ENCODE results near the gene MAML1. TPM values are rescaled to one million over a fixed set of nuclear protein-coding genes. Genes with fewer than 3 reads are reported as not detected.

MAML1 gene
- total and polyA plus RNA-seq, 2 experiments from 2014 or later: 9.6 to 43.9 TPM

DNA sequence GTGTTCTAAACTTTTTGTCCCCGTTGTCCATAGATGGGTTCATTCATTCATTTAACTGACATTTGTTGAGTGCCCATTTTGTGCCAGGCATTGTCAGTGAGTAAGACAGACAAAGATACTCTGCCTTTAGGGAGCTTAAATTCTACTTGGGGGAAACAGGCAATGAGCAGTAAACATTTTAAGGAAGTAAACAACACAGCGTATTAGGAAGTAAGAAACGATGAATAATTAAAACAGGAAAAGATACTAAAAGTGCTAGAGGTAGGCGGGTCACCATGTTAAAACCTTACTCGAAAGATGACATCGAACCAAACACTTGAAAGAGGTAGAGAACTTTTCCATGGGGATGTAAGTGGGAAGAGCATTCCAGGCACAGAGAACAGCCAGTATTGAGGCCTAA is 5.5 kb upstream of the MAML1 start (continued):
- no peak for TF ChIP-seq ZNF331 (CRISPR knock-in tag; IDR thresholded peaks at IDR 0.05; ENCODE audit: low read depth)
- TF ChIP-seq, protein P1, sequence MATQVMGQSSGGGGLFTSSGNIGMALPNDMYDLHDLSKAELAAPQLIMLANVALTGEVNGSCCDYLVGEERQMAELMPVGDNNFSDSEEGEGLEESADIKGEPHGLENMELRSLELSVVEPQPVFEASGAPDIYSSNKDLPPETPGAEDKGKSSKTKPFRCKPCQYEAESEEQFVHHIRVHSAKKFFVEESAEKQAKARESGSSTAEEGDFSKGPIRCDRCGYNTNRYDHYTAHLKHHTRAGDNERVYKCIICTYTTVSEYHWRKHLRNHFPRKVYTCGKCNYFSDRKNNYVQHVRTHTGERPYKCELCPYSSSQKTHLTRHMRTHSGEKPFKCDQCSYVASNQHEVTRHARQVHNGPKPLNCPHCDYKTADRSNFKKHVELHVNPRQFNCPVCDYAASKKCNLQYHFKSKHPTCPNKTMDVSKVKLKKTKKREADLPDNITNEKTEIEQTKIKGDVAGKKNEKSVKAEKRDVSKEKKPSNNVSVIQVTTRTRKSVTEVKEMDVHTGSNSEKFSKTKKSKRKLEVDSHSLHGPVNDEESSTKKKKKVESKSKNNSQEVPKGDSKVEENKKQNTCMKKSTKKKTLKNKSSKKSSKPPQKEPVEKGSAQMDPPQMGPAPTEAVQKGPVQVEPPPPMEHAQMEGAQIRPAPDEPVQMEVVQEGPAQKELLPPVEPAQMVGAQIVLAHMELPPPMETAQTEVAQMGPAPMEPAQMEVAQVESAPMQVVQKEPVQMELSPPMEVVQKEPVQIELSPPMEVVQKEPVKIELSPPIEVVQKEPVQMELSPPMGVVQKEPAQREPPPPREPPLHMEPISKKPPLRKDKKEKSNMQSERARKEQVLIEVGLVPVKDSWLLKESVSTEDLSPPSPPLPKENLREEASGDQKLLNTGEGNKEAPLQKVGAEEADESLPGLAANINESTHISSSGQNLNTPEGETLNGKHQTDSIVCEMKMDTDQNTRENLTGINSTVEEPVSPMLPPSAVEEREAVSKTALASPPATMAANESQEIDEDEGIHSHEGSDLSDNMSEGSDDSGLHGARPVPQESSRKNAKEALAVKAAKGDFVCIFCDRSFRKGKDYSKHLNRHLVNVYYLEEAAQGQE (IDR thresholded peaks at IDR 0.05; ENCODE audit: unreplicated experiment): no peak

DNA sequence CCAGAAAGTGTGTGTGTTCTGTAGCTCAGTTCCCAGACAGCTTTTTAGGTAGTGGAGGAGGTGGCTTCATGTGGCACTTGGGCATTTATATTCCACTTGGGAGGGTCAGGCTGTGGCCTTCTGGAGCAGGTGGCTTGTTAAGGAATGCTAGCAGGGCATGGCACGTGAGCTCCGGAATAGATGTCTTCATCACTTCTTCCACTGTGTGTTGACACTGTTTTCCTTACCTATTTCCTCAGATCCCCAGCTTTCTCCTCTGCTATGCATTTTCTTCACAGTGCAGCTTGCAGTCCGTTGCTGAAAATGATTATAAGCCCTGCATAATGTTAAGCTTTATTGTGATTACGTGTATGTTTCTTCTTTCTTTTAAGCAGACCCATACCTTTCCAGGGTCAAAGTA is 3.3 kb upstream of the MAML1 start:
- Mint-ChIP-seq H3K36me3 (ENCODE audit: low read depth) (peaks cover 64% of the 10 kb centered on the region), H3K4me3 (no peak overlapping the region), H3K27ac (no peak overlapping the region), H3K4me1 (peaks cover 12% of the 10 kb centered on the region), H3K9me3 (no peaks in the 10 kb centered on the region), H3K27me3 (ENCODE audit: insufficient read depth, low read depth, poor library complexity) (peaks cover 13% of the 10 kb centered on the region)
- Histone ChIP-seq H3K27me3 (ENCODE audit: insufficient read depth) (no peaks in the 10 kb centered on the region), H3K4me1 (ENCODE audit: insufficient read depth) (peaks cover 5% of the 10 kb centered on the region; the same call in 1 of the 2 replicates), H3K36me3 (ENCODE audit: insufficient read depth) (peaks cover 51% of the 10 kb centered on the region), H3F3A (replicated peaks; ENCODE audit: low read depth) (peaks cover 46% of the 10 kb centered on the region), H3K4me2 (no peak overlapping the region), H3K79me2 (replicated peaks; ENCODE audit: insufficient read depth) (peaks cover 10% of the 10 kb centered on the region), H3K27ac (ENCODE audit: low read depth) (peak overlapping the region; percentile 15; the same call in 1 of the 2 replicates), H3K9me2 (ENCODE audit: insufficient read depth) (no peaks in the 10 kb centered on the region), H2AFZ (no peak overlapping the region), H3K4me3 (no peak overlapping the region), H4K20me1 (replicated peaks; ENCODE audit: insufficient read depth) (peaks cover 17% of the 10 kb centered on the region)
- DNase-seq (ENCODE audit: low spot score) (no peak), ATAC-seq (no peak)
- TF ChIP-seq EZH2 (IDR thresholded peaks at IDR 0.05; ENCODE audit: low read depth, unreplicated experiment) (no peak), STAT1 (IDR thresholded peaks at IDR 0.05; ENCODE audit: unreplicated experiment) (no peak), POLR2AphosphoS5 (IDR thresholded peaks at IDR 0.05; ENCODE audit: low read depth) (no peak), CREB1 (CRISPR knock-in tag; IDR thresholded peaks at IDR 0.05; ENCODE audit: low read depth) (no peak), ZNF114 (CRISPR knock-in tag; IDR thresholded peaks at IDR 0.05) (no peak), EZH2phosphoT487 (IDR thresholded peaks at IDR 0.05; ENCODE audit: unreplicated experiment) (no peak), JUNB (IDR thresholded peaks at IDR 0.05; ENCODE audit: unreplicated experiment) (no peak), ZNF331 (CRISPR knock-in tag; IDR thresholded peaks at IDR 0.05; ENCODE audit: low read depth) (no peak)
- TF ChIP-seq, protein P2, sequence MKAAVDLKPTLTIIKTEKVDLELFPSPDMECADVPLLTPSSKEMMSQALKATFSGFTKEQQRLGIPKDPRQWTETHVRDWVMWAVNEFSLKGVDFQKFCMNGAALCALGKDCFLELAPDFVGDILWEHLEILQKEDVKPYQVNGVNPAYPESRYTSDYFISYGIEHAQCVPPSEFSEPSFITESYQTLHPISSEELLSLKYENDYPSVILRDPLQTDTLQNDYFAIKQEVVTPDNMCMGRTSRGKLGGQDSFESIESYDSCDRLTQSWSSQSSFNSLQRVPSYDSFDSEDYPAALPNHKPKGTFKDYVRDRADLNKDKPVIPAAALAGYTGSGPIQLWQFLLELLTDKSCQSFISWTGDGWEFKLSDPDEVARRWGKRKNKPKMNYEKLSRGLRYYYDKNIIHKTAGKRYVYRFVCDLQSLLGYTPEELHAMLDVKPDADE (IDR thresholded peaks at IDR 0.05): no peak
- TF ChIP-seq, protein P3, sequence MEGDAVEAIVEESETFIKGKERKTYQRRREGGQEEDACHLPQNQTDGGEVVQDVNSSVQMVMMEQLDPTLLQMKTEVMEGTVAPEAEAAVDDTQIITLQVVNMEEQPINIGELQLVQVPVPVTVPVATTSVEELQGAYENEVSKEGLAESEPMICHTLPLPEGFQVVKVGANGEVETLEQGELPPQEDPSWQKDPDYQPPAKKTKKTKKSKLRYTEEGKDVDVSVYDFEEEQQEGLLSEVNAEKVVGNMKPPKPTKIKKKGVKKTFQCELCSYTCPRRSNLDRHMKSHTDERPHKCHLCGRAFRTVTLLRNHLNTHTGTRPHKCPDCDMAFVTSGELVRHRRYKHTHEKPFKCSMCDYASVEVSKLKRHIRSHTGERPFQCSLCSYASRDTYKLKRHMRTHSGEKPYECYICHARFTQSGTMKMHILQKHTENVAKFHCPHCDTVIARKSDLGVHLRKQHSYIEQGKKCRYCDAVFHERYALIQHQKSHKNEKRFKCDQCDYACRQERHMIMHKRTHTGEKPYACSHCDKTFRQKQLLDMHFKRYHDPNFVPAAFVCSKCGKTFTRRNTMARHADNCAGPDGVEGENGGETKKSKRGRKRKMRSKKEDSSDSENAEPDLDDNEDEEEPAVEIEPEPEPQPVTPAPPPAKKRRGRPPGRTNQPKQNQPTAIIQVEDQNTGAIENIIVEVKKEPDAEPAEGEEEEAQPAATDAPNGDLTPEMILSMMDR (conservative IDR thresholded peaks at IDR 0.05; ENCODE audit: low read depth in 2 of 2): no peak
- TF ChIP-seq, protein P4, sequence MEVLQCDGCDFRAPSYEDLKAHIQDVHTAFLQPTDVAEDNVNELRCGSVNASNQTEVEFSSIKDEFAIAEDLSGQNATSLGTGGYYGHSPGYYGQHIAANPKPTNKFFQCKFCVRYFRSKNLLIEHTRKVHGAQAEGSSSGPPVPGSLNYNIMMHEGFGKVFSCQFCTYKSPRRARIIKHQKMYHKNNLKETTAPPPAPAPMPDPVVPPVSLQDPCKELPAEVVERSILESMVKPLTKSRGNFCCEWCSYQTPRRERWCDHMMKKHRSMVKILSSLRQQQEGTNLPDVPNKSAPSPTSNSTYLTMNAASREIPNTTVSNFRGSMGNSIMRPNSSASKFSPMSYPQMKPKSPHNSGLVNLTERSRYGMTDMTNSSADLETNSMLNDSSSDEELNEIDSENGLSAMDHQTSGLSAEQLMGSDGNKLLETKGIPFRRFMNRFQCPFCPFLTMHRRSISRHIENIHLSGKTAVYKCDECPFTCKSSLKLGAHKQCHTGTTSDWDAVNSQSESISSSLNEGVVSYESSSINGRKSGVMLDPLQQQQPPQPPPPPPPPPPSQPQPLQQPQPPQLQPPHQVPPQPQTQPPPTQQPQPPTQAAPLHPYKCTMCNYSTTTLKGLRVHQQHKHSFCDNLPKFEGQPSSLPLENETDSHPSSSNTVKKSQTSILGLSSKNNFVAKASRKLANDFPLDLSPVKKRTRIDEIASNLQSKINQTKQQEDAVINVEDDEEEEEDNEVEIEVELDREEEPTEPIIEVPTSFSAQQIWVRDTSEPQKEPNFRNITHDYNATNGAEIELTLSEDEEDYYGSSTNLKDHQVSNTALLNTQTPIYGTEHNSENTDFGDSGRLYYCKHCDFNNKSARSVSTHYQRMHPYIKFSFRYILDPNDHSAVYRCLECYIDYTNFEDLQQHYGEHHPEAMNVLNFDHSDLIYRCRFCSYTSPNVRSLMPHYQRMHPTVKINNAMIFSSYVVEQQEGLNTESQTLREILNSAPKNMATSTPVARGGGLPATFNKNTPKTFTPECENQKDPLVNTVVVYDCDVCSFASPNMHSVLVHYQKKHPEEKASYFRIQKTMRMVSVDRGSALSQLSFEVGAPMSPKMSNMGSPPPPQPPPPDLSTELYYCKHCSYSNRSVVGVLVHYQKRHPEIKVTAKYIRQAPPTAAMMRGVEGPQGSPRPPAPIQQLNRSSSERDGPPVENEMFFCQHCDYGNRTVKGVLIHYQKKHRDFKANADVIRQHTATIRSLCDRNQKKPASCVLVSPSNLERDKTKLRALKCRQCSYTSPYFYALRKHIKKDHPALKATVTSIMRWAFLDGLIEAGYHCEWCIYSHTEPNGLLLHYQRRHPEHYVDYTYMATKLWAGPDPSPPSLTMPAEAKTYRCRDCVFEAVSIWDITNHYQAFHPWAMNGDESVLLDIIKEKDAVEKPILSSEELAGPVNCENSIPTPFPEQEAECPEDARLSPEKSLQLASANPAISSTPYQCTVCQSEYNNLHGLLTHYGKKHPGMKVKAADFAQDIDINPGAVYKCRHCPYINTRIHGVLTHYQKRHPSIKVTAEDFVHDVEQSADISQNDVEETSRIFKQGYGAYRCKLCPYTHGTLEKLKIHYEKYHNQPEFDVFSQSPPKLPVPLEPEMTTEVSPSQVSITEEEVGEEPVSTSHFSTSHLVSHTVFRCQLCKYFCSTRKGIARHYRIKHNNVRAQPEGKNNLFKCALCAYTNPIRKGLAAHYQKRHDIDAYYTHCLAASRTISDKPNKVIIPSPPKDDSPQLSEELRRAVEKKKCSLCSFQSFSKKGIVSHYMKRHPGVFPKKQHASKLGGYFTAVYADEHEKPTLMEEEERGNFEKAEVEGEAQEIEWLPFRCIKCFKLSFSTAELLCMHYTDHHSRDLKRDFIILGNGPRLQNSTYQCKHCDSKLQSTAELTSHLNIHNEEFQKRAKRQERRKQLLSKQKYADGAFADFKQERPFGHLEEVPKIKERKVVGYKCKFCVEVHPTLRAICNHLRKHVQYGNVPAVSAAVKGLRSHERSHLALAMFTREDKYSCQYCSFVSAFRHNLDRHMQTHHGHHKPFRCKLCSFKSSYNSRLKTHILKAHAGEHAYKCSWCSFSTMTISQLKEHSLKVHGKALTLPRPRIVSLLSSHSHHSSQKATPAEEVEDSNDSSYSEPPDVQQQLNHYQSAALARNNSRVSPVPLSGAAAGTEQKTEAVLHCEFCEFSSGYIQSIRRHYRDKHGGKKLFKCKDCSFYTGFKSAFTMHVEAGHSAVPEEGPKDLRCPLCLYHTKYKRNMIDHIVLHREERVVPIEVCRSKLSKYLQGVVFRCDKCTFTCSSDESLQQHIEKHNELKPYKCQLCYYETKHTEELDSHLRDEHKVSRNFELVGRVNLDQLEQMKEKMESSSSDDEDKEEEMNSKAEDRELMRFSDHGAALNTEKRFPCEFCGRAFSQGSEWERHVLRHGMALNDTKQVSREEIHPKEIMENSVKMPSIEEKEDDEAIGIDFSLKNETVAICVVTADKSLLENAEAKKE (CRISPR knock-in tag; IDR thresholded peaks at IDR 0.05): no peak

Data from GM23338 (cell line).